NB4 (cell line): ENCODE measurements around the gene RGR.

Source experiments
- CTCF ChIP-seq: IDR thresholded peaks from one replicate; pipeline ENCODE4 v1.5.1; 2012; ENCODE audit warnings: low read depth, low read length
- POLR2A ChIP-seq: IDR thresholded peaks from 2 replicates; pipeline ENCODE4 v1.6.1; 2011; ENCODE audit warnings: mild to moderate bottlenecking; ENCODE audit not compliant: insufficient read length; ENCODE audit errors: extremely low read depth

GRCh38 chr10:84234479-84234878 lies 10.4 kb upstream of the RGR start:
- TF ChIP-seq POLR2A, result no peak
- no peak for TF ChIP-seq CTCF
